Activated CD4-positive, alpha-beta T cell treated with anti-CD3 and anti-CD28 coated beads, Interleukin-2, amount 50 U/mL, for 16 hours (primary cell): ENCODE data around the gene DCAF4.

Experiments
- DNase-seq: peaks from one replicate; pipeline ENCODE4 v3.0.0-alpha.2; 2020

Gene DCAF4, protein sequence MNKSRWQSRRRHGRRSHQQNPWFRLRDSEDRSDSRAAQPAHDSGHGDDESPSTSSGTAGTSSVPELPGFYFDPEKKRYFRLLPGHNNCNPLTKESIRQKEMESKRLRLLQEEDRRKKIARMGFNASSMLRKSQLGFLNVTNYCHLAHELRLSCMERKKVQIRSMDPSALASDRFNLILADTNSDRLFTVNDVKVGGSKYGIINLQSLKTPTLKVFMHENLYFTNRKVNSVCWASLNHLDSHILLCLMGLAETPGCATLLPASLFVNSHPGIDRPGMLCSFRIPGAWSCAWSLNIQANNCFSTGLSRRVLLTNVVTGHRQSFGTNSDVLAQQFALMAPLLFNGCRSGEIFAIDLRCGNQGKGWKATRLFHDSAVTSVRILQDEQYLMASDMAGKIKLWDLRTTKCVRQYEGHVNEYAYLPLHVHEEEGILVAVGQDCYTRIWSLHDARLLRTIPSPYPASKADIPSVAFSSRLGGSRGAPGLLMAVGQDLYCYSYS

DNA sequence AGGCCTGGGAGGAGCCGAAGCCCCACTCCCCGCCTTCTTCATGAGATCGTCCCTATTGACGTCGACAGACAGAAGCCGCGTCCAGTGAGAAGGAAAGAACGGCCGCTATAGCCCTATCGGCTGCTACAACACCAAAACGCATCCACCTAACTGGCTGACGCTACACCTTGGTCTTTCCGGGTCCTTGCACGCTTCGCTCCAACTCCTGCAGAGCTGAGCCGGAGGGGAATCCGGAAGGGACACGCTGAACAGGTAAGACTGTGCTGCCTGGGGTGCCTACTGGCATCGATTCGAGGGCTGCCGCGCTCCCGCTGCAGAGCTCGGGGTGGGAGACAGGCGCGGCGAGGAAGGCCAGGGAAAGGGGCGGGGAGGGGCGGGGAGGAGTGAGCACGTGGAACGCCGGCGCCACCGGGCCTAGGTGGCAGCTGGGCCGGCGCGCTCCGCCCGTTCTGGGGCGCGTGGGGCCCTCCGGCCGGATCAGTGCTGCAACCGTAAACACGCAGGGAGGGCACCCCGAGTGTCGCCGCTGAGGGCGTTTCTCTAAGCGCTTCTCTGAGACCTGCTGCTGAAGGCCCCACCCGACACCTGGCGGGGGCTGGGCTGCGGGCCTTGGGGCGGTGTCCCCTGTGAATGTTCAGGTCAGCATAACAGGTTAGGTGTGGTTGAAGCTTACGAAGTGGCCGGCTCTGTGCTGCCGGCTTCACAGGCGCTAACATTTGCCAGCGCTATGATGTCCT is at the start of gene DCAF4:
TSS of gene DCAF4 (plus strand) at position 173 of the 737 bp plus-strand sequence. CDS start 11,515 bp downstream, outside the sequence.
- peak; percentile 98 for DNase-seq

DNA sequence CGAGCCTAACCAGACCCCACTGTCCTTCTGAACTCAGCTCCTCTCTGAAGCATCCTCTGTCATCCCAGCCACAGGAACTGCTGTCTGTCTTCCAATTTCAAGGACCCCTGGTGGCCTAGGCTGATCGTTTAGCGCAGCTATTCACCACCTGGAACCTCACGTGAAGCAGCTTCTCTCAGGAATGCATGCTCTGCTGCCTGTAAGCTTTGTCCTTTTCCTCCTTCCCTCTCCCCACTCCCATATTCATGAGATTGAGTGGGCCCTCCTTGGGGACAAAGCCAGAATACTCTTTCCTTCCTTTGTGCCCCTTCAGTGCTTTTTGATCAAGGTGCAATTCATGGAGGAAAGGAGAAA is 49.6 kb upstream of the DCAF4 start:
- DNase-seq = no peak

DNA sequence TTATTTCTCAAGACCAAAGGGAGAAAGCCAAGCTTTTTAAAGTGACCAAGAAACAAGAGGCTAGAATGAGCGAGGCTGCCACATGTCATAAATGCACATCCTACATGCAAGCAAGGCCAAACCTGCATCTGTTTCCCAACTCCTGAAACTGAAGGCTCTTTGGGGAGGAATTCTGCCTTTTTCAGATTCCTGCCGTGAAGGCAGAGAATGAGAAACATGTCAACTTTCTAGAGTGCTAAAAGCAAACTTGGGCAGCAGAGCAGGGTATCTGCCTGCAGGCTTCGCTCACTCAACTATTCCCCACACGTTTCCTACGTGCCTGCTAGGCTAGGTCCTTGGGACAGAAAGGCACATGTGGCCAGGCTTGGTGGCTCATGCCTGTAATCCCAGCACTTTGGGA is 47.5 kb upstream of the DCAF4 start:
- no peak for DNase-seq

DNA sequence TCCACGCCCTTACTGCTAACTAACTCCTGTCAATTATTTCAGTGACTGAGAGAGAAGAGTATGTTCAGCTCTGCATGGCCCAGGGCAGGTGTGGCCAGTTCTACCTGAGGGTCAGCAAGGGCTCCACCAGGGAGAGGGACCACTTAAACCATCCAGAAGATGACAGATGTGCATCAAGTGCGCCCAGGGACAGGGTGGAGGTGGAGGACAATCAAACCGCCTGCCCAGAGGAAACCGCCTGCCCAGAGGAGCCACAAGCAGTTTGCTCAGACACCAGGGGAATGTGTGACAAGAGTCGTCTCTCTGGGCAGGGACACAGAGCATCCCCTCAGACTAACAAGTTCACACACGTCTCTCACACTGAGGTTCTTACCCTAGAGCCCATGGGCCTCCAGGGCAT is 46.8 kb upstream of the DCAF4 start:
- DNase-seq = no peak

DNA sequence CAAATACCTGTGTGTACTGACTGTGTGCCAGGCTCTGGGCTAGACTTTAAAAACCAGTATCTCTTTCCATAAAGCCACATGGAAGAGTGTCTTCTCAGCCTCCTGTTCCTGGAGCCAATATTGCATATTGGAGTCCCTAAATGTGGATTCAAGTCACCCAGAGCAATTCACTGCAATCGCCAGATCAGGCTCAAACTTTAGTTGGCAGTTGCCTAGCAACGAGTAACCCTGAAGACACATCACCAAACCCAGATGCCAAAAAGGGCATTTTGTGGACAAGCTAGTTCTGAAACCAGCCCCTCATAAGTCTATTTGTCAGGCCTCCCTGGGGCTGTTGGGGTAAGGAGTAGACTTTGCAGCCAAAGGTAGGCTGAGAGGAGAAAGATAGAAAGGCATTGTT is 46.1 kb upstream of the DCAF4 start:
- no peak for DNase-seq

DNA sequence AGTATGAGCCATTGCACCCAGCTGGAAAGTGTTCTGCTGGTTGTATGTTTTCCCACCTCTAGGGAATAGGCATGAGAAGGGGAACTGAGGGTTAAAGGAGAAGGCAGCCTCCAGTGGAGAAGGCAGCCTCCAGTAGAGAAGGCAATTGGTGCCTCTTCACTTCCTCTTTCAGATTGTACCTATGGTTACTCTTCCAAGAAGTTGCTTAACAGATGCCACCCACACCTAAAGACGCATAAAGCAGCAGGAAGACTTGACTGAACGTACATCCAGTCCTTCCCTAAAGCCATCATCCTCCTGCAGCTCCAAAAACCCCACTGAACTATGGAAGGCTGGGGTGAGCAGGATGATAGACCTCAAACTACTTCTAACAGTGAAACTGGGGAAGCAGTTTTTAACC is 45.4 kb upstream of the DCAF4 start:
- no peak for DNase-seq

DNA sequence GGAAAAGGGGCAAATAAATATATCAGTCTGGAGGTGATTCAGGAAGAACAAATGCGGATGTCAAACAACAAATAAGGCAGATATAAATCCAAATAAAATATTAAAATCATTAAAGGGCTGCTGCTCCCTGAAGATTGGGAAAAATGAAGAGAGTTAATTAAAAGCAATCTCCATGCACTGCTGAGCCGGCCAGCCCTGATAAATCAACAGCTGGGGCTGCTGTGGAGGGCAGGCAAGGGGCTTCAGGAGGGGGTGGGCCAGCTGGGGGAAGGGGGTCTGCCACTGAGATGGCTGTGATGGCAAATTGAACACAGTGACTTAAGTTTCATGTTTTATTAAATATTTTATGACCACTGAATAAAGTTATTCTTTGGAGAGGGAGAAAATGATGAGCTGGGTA is 44.7 kb upstream of the DCAF4 start:
- no peak for DNase-seq

DNA sequence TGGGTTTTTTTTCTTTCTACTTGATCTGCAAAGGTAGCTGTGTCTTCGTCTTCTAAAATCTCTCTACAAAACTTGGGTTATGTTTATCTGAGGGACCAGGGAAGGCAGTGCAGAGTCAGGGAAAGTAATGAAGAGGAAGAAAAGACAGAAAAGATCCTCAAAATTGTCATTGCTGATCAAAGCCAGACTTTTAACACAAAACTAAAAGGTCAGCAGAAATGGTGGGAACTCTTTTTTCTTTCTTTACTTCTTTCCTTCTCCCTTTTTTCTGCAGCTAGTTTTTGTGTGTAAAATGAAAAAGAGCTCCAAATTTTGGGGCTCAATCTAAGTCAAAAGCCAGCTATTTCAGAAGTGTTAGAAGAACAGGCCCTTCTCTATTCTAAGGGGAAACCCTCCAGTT is 44.2 kb upstream of the DCAF4 start:
- no peak for DNase-seq

DNA sequence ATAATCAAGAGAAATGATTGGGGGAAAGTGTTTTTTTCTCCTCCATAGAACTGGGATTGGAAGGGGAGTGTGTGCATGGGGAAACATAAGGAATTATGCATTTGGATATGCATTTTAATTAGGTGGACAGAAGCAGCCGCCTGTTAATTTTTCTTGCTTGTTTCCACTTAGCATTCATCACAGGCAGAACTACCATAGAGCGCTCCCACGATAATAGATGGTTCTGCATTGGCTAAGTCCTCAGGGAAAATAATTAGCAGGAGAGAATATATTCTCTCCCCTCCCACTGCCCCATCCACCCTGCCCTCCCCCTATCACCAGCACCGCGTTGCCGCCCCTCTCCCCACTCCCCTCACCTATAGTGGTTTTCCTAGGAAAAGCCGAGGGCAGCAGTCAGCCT is 43.8 kb upstream of the DCAF4 start:
- no peak for DNase-seq

DNA sequence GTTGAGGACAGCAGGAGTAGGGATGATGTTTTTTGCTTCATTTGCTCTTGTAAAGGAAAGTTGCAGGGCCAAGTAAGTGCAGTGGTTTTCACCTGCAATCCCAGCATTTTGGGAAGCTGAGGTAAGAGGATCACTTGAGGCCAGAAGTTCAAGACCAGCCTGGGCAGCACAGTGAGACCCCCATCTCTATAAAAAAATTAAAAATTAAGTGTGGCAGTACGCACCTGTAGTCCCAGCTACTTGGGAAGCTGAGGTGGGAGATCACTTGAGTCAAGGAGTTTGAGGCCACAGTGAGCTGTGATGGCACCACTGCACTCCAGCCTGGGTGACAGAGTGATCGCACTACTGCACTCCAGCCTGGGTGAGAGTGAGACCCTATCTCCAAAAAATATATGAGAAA is 43.2 kb upstream of the DCAF4 start:
- no peak for DNase-seq

DNA sequence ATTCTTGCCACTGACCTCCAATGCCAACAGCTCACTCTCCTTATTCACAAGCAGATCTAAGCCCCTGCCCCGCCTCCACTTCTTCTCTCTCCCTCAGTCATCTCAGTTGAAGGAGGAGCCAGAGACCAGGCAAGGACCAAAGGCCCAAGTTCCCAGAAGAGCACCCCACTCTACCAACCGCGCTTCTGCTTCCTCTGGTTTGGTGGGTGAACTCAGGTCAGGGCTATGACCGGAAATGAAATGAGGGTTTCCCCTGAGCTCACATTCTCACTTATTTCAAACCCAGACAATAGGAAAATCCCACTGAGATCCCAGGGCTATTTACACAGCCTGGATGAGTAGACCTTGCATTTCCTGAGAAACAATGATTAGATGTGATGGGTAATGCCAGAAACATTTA is 42.3 kb upstream of the DCAF4 start:
- peak; percentile 28 for DNase-seq

DNA sequence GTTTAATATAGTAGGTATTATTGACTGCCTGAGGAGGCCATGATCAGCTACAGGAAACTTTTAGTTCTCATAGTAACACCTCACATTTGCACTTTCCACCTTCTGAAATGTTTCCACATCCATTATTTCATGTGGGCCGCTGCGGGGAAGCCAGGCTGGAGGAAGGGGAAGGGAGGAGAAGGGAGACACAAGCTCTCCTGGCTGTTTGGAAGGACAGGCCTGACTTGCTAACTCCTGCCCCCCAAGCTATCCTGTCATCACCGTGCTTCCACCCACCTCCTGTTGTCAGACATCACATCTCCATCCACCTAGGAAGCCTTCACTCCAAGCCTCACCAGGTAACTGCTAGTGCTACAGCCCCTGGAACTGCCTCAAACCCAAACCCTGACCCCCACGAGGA is 41.9 kb upstream of the DCAF4 start:
- no peak for DNase-seq

DNA sequence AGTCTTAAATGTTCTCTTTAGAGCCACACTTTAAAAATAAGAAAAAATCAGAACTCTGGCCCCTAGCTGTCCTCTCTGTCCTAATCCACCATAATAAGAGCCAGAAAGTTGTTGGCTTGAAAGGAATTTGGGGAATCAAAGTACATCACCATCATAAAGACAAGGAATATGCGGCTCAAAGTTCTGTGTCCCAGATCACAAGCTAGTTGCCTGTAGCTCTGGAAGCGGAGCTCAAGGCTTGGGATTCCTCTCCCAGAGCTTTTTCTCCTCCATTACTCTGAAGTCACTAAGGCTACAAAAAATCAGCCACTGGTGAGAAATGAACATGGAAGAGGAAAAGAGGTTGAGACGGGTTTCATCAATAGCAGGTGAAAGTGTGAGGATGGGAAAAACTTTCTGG is 38.8 kb upstream of the DCAF4 start:
- DNase-seq = no peak

DNA sequence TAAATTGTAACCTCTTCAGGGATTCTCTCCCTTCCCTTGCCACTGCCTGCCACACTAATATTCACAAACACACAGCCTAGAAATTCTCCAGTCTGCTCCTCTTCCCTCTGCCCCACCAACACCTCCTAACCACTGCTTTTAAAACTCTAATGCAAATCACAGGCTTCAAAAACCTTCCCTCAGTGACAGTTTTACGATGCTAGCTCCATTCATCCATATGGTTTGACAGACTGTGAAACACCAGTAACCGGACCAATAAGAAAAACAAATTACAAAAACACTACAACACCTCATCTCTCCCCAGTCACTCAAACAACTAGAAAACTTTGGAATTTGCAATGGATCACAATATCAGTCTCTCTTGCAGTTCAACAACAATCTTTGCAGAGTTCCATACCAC is 38.1 kb upstream of the DCAF4 start:
- DNase-seq = no peak

DNA sequence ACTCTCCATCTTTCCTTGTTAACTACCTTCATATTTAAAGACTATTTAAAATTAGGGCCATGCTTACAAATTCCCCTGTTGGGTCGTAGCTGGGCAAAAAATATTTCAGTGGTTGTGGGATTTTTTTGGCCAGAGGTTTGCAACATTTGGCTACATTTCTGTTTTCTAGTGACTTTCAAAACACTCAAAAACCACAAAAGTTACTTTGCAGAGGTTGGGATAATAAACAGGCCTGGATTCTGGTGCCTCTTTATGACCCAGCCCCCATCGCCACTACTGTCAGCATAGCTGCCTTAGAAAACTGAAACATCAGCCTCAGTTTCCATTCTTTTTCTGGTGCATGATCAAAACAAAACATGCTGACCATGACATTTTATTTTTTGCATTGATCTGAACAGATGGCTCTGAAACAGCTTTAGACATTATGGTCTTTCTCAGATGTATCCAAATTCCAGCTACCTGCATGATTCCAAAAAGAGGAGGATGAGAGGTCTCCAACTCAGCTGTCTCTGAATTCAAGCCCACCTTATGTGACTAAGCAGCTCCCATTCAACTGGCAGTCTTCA is 37.5 kb upstream of the DCAF4 start:
- no peak for DNase-seq

DNA sequence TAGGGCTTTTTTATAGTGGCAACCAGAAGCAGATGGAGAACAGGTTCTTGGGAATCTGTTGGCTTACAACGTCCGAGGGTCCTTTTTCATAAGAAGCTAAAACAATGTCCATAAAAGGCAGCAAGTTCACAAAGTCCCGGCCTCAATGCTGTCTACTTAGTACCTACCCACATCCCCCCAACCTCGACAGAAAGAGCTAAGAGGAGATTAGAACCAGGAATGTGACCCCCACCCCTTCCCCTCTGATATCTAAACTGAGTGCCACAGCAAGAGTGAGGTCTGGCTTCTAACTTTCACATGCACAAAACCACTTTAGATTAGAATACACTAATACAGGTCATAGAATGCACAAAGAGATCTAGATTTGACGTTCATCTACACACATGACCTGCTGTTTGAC is 36.9 kb upstream of the DCAF4 start:
- no peak for DNase-seq

DNA sequence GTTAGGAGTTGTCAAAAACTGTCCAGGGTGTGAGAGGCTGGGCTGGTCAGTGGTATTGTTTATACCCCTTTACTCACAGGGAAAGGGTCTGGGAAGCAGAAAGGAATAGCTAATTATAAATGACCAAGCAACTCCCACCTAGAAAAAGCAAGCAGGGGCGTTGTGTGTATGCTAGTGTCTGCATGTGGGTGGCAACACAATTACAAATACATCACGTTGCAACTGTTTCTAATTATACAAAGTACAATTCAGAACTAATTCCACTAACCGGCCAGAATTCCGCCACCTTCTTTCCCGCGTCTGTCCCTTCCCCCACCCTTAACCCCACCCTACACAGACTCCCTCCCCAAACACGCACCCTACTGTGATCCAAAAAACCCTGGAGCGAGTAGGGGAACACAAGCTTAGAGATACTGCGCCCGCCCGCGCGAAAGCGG is 34.6 kb upstream of the DCAF4 start:
- no peak for DNase-seq

DNA sequence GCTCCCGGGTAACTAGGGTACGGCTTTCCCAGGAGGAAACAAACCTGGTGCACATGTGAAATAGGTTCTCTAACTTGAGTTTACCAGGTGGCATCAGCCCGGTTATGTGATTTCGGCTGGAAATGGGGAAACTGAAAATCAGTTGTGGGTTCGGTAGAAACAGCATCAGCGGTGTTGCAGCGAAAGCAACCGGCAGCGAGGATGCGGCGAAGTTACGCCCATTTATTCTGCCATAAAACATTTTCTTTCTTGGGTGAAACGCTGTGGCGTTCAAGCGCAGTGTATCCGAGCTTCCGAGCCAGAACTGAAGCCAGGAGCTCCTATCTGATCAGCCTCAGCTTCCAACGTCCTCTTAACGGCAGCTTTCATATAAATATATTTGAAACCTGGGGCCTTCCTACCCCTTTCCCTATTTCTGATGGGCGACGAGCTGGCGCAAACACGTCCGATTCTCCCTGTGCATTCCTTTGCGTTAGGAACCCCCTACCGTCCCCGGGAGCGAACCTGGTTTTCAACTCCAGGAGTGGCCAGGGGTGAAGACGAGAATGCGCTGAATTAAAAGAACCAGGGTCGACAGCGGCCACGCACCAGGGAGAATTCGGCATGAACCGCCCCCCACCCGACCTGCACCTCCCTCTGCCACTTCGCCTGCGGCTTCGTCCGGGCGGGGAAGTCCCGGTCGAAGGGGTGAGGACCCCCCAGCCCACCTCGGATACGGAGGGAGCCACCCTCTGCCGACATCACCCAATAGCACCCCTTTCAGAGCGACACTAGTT is 34.0 kb upstream of the DCAF4 start:
- DNase-seq = no peak

DNA sequence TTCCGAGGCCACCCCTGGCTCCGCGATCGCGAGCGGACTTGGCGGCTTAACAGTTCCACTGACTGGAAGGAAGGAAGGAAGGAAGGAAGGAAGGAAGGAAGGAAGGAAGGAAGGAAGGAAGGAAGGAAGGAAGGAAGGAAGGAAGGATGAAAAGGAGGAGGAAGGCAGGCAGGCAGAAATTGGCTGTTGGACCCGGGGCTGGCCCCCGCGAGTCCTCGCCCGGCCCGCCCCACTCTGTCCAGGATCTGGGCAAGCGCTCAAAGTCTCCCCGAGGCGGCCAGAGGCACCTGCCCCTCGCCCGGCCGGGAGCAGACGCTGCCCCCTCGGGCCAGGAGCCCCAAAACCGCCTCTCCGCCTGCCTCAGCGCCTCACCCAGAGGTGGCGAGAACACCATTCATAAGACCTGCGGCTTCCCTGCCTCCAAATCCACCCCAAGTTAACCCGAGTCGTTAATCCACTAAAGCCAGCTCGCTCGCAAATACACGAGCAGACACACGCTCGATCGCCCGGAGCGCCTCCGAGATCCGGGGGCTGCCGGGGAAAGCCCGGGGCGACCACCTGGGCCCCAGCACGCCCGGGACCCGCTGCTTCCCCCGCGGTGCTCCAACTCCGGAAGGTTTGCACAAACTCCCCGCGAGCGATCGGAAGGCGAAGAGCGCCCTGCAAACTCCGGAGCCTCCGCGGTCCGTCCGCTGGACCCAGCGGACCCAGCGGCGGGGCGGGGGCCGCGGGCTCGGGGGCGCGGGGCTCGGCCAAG is 33.2 kb upstream of the DCAF4 start:
- DNase-seq = peak; percentile 22

DNA sequence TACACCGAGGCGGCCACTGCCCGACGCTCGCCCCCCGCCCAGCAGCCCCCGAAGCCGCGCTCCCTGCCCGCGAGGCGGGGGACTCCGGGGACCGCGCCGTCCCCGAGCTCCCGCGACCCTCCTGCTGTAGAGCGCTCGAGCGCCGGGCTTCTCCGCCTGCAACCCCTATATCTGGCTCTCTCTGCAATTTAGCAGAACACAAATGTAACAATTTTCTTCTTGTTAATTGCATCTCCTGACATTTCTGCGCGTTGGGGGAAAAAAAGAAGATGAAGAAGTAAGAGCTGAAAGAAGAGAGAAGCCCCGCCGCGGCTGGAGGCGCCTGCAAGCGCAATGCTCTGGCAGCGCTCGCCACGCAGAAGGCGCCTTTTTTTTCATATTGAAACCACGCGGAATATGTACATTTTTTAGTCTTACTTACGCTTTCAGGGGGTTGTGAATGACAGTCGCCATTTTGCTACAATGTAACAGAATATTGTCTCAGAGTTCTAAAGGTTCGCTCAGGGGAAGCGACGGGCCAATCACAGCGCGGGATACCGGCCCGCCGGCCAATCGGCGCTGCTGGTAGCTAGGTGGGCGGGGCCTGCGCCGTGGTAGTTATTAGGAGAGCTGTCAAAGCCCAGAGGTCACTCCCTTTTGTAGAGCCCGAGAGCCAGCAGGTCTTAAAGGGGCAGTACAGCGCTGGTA is 32.5 kb upstream of the DCAF4 start, which contains the start of gene DPF3:
TSS of gene DPF3 (minus strand) at position 466 of the 687 bp plus-strand sequence. CDS start at position 453, 13 bp downstream.
- DNase-seq = peak; percentile 95

DNA sequence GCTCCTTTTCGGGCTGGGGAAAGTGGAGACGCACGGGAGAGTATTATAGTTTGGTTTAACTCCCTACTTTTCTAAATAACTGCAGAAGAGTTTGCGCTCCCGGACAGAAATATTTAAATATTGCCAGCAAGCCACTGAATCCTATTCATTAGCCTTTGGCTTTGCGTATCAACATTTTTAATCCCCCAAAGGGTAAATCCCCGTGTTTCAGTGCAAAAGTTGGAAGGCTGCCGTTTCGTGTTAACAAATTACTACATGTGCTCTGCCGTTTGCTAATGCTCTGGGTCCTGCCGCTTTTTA is 32.0 kb upstream of the DCAF4 start:
- DNase-seq = no peak
